Measurements from ENCODE around the gene STX8.

The STX8 gene

DNA sequence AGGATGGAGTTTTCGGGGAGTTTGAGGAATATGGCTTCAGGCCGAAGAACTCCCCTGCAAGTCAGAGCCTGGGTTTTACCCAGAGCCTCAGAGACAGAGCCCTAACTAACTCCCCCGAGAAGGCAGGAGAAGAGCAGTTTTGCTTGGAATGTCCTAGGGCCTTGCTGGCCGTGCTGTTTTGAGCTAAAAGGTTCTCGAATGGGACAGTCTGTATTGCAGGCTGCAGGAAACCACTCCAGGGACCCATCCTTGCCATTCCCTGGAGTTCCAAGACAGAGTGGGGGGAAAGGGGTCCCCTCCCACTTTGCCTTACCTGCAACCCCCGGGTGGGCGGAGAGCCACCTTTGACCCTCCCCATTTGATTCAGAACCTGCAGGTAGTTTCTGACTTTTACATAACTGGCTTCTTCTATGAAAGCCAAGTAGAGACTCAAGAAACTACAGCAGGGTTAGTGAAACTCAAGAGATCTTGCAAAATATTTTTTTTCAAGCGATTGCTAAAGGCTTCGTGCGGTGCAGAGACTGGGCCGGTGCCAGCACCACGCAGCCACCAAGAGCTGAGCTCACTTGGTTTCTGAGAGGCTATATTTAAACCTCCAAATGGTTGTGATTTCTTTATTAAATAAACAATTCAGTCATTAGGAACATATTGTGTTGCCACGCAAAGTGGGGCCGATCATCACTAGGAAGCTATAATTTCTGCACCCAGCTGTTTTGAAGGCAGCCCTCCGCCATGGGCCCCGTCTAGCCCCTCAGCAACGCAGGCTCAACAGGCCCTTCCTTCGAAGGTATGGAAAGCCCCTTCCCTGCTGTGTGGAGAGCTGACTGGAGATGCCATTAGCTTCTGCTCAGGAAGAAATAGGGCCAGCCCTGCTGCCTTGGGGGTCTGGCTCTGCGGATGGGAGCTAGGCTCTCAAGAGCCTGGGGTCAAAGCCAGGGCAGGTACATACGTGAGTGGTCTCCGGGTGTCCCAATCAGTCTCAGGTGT, 331.3 kb downstream of the STX8 start:
- 88% methylated on average over 21 of the region's 21 CpGs for WGBS
- no peak overlapping the region for H3K4me3 ChIP-seq (ENCODE audit: low read length)
- H3K9ac ChIP-seq (ENCODE audit: low read depth, low read length), result no peak overlapping the region
- H3K27me3 ChIP-seq (ENCODE audit: insufficient read depth, low read length), result peaks cover 4% of the 10 kb centered on the region
- H3K9me3 ChIP-seq (ENCODE audit: insufficient read depth, low read depth, low read length), result no peaks in the 10 kb centered on the region
- H3K27ac ChIP-seq (ENCODE audit: low read depth, low read length), result no peak overlapping the region
- no peaks in the 10 kb centered on the region for H3K36me3 ChIP-seq (ENCODE audit: insufficient read depth, low read length)
- H3K4me1 ChIP-seq (ENCODE audit: insufficient read depth, low read length), result peaks cover 15% of the 10 kb centered on the region; the same call in 1 of the 2 replicates

DNA sequence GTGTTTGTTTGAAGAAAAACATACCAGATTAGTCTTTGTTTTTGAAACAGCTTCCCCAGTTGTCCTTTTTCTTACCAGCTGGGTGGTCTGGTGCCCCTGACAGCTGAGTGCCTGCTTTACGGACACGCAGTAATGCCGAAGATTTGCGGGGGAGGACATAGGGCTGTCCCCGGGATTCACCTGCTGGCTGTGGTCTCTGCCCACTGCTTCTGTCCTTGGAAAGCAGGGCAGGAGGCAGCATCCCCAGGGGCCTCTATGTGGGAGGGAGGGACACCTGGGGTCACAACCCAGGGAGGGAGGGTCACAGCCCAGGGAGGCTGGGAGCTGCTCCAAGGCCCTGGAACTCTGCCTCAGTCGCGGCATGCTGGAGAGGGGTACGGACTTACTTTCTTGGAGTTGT, 332.6 kb downstream of the STX8 start:
- H3K4me1 ChIP-seq (ENCODE audit: insufficient read depth, low read length), result peaks cover 15% of the 10 kb centered on the region; the same call in 1 of the 2 replicates
- no peak overlapping the region for H3K4me3 ChIP-seq (ENCODE audit: low read length)
- no peaks in the 10 kb centered on the region for H3K9me3 ChIP-seq (ENCODE audit: insufficient read depth, low read depth, low read length)
- H3K27ac ChIP-seq (ENCODE audit: low read depth, low read length), result no peak overlapping the region
- H3K27me3 ChIP-seq (ENCODE audit: insufficient read depth, low read length), result peaks cover 16% of the 10 kb centered on the region
- H3K9ac ChIP-seq (ENCODE audit: low read depth, low read length), result no peak overlapping the region
- no peaks in the 10 kb centered on the region for H3K36me3 ChIP-seq (ENCODE audit: insufficient read depth, low read length)
- WGBS, result 93% methylated on average over 8 of the region's 8 CpGs

DNA sequence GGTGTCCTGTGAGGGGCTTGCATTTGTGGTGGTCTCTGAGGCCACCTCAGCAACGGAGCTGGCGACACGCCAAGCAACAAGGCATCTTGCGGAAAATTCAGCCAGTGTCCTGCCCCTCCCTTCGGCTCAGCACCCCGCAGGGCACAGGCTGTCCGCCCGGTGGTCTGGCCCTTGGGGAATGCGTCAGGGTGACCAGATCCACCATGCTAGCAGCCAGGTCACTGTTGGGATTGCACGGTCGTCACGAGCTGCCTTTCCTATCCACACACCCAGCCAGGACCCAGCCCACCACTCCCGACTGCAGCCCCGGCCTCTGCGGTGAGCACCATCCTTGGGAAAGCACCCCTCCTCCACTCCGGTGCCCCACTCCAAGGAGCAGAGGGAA, 333.1 kb downstream of the STX8 start:
- H3K4me1 ChIP-seq (ENCODE audit: insufficient read depth, low read length), result peaks cover 15% of the 10 kb centered on the region; the same call in 1 of the 2 replicates

DNA sequence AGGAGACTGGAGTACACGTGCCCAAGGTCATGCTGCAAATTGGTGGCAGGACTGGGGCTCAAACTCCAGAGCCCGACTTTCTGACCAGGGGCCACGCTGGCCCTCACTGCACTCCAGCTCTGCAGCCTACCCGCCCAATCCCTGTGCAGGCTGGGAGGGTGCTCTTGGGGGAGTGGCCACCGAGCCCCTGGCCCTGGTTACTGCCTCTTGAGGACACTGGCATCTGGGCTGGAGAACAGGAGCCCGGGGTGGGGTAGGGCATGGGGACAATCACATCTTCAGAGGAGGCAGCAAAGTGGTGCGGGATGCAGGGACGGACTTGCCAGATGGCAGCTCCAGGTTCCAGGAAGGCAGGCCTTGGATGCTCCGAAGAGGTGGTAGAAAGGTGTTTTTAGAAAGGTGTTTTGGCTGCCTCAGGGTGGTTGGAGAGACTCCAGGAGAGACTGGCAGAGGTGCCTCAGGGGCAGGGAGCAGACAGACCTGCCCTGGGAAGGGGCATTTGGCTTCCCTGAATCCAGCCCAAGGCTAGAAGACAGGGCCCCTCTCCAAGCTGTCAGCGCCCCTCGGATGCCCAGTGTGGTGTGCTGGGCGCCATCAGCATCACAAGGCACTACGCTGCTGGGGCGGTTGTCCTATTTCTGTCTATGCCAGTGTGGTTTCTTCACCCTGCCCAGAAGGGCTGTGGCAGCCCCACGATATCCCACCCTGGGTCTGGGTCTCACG, 333.7 kb downstream of the STX8 start:
- WGBS, result 94% methylated on average over 15 of the region's 16 CpGs
- no peaks in the 10 kb centered on the region for H3K9me3 ChIP-seq (ENCODE audit: insufficient read depth, low read depth, low read length)
- H3K9ac ChIP-seq (ENCODE audit: low read depth, low read length), result no peak overlapping the region
- no peak overlapping the region for H3K27ac ChIP-seq (ENCODE audit: low read depth, low read length)
- no peak overlapping the region for H3K4me3 ChIP-seq (ENCODE audit: low read length)
- H3K36me3 ChIP-seq (ENCODE audit: insufficient read depth, low read length), result no peaks in the 10 kb centered on the region
- peaks cover 15% of the 10 kb centered on the region; the same call in 1 of the 2 replicates for H3K4me1 ChIP-seq (ENCODE audit: insufficient read depth, low read length)
- peaks cover 16% of the 10 kb centered on the region for H3K27me3 ChIP-seq (ENCODE audit: insufficient read depth, low read length)

More for the DNA sequence above, 333.1 kb downstream of the STX8 start:
- H3K27ac ChIP-seq (ENCODE audit: low read depth, low read length), result no peak overlapping the region
- H3K9me3 ChIP-seq (ENCODE audit: insufficient read depth, low read depth, low read length), result no peaks in the 10 kb centered on the region
- peaks cover 16% of the 10 kb centered on the region for H3K27me3 ChIP-seq (ENCODE audit: insufficient read depth, low read length)
- no peak overlapping the region for H3K9ac ChIP-seq (ENCODE audit: low read depth, low read length)
- no peaks in the 10 kb centered on the region for H3K36me3 ChIP-seq (ENCODE audit: insufficient read depth, low read length)
- no peak overlapping the region for H3K4me3 ChIP-seq (ENCODE audit: low read length)
- 83% methylated on average over 16 of the region's 16 CpGs for WGBS

GRCh38 chr17:9241371-9241712, 334.3 kb downstream of the STX8 start:
- H3K36me3 ChIP-seq (ENCODE audit: insufficient read depth, low read length), result no peaks in the 10 kb centered on the region
- WGBS, result 82% methylated on average over 10 of the region's 10 CpGs
- no peak overlapping the region for H3K27ac ChIP-seq (ENCODE audit: low read depth, low read length)
- H3K9me3 ChIP-seq (ENCODE audit: insufficient read depth, low read depth, low read length), result no peaks in the 10 kb centered on the region
- peaks cover 15% of the 10 kb centered on the region; the same call in 1 of the 2 replicates for H3K4me1 ChIP-seq (ENCODE audit: insufficient read depth, low read length)
- no peak overlapping the region for H3K4me3 ChIP-seq (ENCODE audit: low read length)
- peaks cover 16% of the 10 kb centered on the region for H3K27me3 ChIP-seq (ENCODE audit: insufficient read depth, low read length)
- no peak overlapping the region for H3K9ac ChIP-seq (ENCODE audit: low read depth, low read length)

DNA sequence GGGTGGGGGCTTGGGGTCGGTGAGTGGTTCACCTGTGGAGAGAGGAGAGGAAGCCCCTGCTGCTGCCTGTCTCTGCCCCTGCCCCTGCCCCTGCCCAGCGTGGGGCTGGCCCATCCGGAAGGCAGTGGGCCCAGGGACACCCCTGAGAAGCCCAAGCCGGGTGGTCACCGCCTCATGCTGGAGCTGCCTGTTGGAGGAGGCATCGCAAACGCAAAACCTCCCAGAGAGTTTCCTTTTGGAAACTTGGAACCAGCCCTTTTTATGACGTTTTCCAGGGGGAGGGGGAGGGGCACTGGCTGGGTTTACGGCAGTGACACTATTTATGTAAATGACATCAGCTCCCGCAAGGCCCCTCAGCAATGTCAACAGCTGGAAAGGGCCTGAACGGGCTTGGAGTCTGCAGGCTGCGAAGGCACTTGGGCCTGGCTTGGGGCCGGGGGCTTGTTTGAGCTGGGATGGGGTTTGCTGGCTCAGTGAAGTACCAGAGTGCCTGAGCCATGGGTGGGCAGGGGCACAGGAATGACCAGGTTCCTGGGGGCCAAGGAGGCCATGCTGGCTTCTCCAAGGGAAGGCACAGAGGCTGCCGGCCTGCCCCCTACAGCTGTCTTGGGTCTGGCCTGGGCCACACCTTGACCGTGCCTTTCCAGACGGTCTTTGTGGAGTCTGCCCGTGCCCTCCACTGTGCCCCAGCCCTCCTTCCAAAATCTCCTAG, 334.8 kb downstream of the STX8 start:
- peaks cover 16% of the 10 kb centered on the region for H3K27me3 ChIP-seq (ENCODE audit: insufficient read depth, low read length)
- H3K9ac ChIP-seq (ENCODE audit: low read depth, low read length), result no peak overlapping the region
- peaks cover 11% of the 10 kb centered on the region; the same call in 1 of the 2 replicates for H3K4me1 ChIP-seq (ENCODE audit: insufficient read depth, low read length)
- H3K36me3 ChIP-seq (ENCODE audit: insufficient read depth, low read length), result no peaks in the 10 kb centered on the region
- H3K4me3 ChIP-seq (ENCODE audit: low read length), result peak overlapping the region; percentile 41
- 30% methylated on average over 17 of the region's 17 CpGs for WGBS
- H3K9me3 ChIP-seq (ENCODE audit: insufficient read depth, low read depth, low read length), result no peaks in the 10 kb centered on the region
- H3K27ac ChIP-seq (ENCODE audit: low read depth, low read length), result peak overlapping the region; percentile 41; the same call in 1 of the 2 replicates

- Histone ChIP-seq H3K9ac (ENCODE audit: low read depth, low read length) (peak overlapping the region; percentile 53; the same call in 1 of the 2 replicates), H3K4me1 (ENCODE audit: insufficient read depth, low read length) (0 out of 2 replicates have a peak, but pooled peaks cover 10% of the 10 kb centered on the region), H3K4me3 (ENCODE audit: low read length) (peak overlapping the region; percentile 53), H3K27ac (ENCODE audit: low read depth, low read length) (peak overlapping the region; percentile 41; the same call in 1 of the 2 replicates), H3K36me3 (ENCODE audit: insufficient read depth, low read length) (no peaks in the 10 kb centered on the region), H3K27me3 (ENCODE audit: insufficient read depth, low read length) (peaks cover 16% of the 10 kb centered on the region), H3K9me3 (ENCODE audit: insufficient read depth, low read depth, low read length) (no peaks in the 10 kb centered on the region)
- 3% methylated on average over 71 of the region's 84 CpGs for WGBS
These were observed 335.6 kb downstream of the STX8 start for GRCh38 chr17:9239793-9240658.

DNA sequence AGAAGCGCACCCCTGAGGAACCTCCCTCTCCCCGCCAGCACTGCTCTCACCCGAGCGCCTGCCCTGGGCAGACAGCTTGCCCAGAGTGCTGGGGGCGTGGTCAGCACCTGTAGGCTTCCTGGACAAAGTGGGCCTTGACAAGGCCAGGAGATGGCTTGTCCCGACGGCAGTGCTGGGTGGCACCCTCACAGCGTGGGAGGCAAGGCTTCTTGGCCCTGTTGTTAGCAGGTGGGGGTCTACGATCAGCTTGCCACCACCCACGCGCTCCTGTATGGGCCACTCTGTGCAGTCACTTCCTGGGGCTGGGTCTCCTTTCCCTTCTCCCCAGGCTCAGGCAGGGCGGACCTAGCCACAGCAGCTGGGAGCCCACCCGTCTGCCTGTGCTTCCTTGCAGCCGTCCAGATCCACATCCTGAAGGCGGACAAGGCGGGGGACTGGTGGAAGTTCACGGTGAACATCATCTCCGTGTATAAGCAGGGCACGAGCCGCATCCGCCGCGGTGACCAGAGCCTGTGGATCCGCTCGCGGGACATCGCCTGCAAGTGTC, 336.3 kb downstream of the STX8 start:
- 41% methylated on average over 27 of the region's 27 CpGs for WGBS
- peak overlapping the region; percentile 53; the same call in 1 of the 2 replicates for H3K9ac ChIP-seq (ENCODE audit: low read depth, low read length)
- peak overlapping the region; percentile 53 for H3K4me3 ChIP-seq (ENCODE audit: low read length)

GRCh38 chr17:9238340-9239245, 337.0 kb downstream of the STX8 start:
- Histone ChIP-seq H3K9me3 (ENCODE audit: insufficient read depth, low read depth, low read length) (no peaks in the 10 kb centered on the region), H3K9ac (ENCODE audit: low read depth, low read length) (no peak overlapping the region), H3K4me1 (ENCODE audit: insufficient read depth, low read length) (0 out of 2 replicates have a peak, but pooled peaks cover 10% of the 10 kb centered on the region), H3K27ac (ENCODE audit: low read depth, low read length) (no peak overlapping the region), H3K27me3 (ENCODE audit: insufficient read depth, low read length) (peaks cover 16% of the 10 kb centered on the region), H3K4me3 (ENCODE audit: low read length) (no peak overlapping the region), H3K36me3 (ENCODE audit: insufficient read depth, low read length) (no peaks in the 10 kb centered on the region)
- WGBS, result 88% methylated on average over 12 of the region's 12 CpGs

More for the DNA sequence above, 336.3 kb downstream of the STX8 start:
- no peak overlapping the region for H3K27ac ChIP-seq (ENCODE audit: low read depth, low read length)
- H3K9me3 ChIP-seq (ENCODE audit: insufficient read depth, low read depth, low read length), result no peaks in the 10 kb centered on the region
- 0 out of 2 replicates have a peak, but pooled peaks cover 10% of the 10 kb centered on the region for H3K4me1 ChIP-seq (ENCODE audit: insufficient read depth, low read length)
- H3K36me3 ChIP-seq (ENCODE audit: insufficient read depth, low read length), result no peaks in the 10 kb centered on the region
- H3K27me3 ChIP-seq (ENCODE audit: insufficient read depth, low read length), result peaks cover 16% of the 10 kb centered on the region

Measured in HUES64 (cell line).